Activated CD4-positive, CD25-positive, alpha-beta regulatory T cell treated with anti-CD3 and anti-CD28 coated beads, Interleukin-2, amount 50 U/mL, for 16 hours (primary cell): ENCODE data around the gene TP73.

Source experiments
- DNase-seq: peaks from one replicate; pipeline ENCODE4 v3.0.0-alpha.2; 2020; ENCODE audit warnings: low read depth, low spot score

Gene TP73

DNA sequence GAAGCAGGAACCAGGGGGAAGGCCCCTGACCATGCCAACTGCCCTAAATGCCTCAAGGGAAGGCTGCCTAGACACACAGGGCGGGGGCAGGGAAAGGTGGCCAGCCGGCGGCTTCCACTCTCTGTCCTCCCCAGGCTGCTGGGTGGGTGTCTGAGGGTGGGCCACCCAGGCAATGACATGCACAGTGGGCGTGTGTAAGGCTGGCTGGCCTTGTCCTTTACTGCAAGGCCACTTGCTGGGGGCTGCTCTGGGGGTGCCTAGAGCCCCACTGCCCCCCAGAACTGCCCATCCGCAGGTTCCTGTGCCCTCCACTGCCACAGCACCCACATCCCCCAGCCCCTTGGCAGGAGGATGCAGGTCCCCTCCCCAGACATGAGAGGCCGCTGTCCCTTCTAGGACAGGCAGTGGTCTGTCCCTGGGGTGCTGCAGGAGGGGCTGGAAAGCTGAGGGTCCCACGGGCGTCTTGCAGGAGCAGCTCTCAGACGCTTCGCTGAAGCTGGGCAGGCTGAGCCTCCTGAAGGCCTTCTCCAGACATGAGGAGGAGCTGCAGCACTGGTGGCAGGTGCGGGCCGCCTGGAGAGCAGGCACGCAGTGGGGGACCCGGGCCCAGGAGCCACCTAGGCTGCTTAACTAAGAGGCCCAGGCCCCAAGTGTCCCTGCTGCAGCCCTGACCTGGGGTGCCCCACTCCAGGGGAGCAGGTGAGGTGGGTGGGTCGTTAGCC lies 110.0 kb downstream of the TP73 start:
- no peak for DNase-seq

DNA sequence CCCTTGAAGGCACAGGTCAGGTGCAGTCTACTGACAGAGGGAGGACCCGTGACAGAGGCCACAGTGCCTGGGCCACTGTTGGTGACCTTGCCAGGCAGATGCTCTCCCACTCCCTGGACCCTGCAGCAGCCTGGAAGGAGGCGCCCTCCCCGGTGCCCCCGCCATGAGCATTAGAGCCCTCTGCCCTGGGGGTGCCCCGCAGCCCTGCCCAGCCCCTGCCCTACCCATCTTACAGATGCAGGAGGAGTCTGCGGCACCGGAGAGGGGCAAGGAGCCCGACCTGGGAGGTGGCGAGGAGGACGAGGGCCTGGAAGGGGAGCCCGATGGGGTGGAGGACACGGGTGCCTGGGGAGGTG lies 110.5 kb downstream of the TP73 start:
- DNase-seq, result no peak

DNA sequence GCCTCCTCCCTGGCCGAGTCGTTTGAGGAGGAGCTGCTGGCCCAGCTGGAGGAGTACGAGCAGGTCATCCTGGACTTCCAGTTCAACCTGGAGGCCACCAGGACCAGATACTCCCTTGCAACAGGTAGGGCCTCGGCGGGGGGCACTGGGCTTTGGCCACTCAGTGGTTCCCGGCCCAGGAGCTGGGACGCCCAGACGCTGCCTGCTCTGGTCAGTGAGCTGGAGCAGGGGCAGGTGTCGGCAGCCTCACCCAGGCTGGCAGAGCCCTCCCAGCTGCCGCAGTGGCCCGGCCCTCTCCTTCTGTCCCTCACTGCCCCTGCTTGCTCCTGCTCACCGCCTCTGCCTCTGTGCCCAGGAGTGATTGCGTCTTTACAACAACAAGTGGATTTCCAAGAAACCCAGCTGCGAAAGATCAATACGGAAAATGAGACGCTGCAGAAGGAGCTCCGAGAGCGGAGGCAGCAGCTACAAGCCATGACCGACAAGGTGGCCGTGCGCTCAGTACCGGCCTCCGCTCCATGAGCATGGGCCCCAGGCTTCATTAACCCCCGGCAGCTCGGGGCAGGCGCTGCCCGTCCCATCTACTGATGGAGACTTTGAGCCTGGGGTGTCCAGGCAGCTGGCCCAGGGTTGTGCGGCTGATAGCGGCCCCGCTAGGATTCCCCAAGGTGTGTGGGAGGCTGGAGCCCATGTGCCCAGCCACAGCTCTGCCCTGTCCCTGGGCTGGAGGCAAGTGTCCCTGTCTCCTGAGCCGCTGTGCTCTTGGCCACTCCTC lies 111.2 kb downstream of the TP73 start:
- DNase-seq, result no peak

DNA sequence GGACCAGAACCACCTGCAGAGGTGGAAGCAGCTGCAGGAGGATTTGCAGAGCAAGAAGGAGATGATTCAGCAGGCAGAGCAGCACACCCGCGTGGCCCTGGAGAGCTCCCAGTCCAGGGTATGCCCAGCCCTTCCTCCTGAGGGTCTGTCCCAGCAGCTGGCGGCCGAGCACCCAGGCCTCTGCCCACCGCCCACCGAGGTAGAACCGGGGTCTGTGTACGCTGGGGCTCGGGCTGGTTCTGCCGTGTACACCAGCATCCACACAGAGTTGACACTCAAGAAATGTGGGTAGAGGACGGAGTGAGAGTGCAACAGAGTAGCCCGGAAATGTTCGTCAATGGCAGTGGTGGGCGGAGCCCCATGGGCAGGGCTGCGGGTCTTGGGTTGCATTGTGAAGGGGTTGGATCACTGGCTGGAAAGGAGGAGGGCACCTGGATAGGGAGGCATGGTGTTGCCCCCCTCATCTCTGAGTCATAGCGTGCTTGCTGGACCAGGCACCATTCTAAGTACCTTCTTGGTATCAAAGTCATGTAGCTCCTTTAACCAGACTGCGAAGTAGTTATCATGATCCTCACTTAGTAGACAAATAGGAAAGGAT lies 115.1 kb downstream of the TP73 start:
- DNase-seq, result no peak

DNA sequence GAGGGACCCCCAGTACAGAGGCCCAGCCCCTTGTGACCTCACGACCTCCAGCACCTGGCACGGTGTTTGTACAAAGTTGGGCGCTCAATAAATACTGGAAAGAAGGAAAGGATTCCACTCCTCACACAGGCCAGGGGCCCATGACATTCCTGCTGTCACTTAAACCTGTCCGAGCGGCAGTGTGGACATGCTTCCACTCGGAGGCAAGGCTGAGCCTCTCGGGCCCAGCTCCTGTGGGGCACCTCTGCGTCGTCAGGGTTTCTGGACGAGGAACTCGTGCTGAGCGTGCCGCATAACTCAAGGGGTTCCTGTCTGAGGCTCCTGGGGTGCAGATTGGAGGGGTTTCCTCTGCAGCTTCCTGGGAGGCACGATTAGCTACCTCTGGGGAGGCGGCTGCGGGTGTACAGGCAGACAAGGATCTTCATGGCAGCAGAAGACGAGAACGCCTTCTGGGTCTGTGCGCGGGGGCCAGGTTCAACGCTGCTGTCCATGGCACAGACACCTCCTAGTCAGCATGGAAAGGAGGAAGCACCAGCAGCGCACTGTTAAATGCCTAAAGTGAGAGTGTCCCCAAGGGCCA lies 116.6 kb downstream of the TP73 start:
- DNase-seq, result no peak

DNA sequence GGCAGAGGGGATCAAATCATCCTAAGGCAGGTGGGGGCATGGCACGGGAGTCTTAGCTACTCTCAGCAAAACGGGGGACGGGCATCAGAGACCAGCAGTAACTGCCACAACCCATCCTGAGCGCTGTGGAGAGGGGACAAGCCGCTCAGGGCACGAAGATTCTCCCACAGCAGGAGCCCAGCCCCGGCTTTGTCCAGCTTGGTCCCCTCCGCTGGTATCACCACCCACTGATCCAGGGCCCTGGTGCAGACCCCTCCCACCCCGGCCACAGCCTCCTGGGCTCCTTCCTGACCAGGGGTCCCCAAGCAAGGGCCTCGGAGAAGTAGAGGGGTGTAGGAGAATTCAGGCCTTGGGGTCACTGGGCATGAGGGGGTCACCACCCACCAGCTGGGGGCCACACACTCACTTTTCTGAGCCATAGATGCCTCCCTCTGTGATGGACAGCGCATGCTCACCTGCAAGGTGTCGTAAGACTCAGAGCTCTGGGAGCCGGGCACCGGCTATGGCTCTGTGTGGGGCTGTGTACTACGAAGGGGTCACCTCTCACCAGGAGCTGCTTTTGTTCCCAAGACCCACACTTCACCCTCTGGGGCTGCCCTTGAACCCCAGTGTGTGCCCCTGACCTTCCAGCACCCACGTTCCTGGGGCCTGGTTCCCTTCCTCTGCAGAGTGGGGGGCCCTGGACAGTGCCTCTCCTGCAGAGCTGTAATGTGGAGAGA lies 117.9 kb downstream of the TP73 start:
- no peak for DNase-seq

DNA sequence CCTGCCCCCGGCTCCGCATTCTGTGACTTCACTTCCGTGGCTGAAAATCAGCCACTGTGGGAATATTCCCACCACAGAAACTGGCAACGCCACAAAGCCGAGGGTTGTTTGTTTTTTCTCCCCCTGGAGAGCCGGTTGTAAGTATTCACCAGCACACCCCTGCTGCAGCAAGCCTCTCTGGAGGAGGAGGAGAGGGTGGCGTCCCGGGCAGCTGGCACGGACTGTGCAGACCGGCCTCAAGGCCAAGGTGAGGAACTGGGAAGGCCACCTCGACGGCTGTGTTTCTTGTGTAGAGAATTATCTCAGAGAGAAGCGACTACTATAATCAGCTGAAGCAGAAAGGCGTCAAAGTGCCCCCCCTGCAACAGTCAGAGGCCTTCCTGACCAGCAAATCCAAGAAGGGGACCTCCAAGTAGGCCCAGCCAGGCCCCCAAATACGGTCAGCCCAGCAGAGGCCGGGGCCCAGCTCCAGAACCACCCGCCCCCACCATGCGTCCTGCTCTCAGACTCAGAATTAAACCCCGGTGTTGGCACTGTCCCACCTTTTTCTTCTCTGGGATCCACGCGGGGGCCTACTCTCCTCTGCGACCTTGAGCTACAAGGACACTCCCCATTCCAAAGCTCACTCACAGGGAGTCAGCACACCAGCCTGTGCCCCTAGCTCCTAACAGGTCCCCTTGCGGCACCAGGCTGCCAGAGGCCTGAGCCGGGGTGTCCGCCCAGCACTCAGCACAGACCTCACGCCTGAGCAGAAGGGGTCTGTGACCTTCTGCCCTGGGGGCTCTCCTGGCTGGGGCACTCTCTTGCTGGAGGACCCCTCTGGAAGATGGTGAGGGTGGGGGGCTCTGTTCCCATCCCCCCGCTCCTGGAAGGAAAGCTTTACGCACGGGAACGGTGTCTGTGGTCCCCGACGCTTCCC lies 119.1 kb downstream of the TP73 start:
- no peak for DNase-seq

DNA sequence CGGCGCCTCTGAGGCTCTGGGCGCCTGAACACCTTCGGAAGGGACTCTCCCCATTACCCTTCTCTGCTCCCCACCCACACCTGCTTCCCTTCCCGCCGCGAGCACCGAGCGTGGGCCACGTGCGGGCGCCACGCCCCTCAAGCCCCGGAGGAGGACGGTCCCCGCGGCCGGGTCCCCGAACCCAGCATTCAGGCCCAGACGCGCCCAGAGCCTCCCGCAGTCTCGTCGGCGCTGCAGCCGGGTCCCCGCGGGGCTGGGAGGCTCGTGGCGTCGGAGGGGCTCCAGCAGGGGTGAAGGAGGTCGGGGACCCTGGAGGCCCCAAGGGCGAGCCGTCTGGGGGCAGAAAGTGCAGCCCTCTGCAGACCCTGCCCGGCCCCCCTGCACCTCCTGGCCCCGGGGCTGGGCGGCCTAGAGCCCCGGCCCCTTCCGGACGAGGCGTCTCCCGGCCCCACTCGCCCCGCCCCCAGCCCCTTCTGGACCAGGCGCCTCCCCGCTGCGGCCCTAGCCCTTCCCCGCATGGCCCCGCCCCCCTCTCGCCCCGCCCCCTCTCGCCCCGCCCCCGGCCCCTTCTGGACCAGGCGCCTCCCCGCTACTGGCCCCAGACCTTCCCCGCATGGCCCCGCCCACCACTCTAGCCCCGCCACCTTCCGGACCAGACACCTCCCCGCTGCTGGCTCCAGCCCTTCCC lies 119.9 kb downstream of the TP73 start:
- peak; percentile 70 for DNase-seq

DNA sequence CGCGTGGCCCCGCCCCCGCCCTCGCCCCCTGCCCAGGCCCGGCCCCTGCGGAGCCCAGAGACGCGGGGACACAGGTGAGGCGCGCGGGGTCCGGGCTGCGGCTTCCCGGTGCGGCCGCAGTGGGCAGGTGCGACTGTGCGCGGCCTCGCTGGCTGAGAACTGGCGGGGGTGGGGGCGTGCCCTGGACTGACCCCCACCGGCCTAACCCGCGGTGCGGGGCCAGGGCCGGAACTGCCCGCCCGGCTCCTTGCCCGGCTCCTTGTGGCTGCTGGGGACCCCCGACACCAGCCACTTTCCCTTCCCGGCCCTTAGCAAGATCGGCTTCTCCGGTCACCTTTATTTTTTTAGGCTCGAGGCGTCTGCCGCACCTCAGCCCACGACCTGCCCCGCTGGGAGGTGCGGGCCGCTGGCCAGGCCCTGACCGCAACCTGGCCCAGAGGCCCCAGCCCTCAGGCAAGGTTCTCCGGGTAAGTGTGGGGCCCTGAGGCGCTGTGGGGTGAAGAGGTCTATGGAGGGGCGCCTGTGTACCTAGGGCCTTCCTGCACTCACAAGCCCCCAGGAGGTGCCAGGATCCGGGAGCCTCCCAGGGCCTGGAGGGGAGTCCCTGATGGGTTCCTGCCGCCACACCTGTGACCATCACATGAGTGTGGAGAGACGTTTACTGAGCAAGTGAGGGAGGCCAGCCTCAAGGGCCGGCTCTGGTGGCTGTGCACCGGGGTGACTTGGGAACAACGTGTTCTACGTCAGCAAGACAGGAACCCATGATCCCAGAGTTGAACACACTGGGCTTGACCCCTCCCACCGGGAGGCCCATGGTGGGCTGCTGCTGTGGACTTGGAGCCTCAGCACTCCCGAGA lies 120.6 kb downstream of the TP73 start, which contains the start of gene SMIM1:
Gene SMIM1 (plus strand): TSS at position 35 of the 857 bp plus-strand sequence. CDS start 2,625 bp downstream, outside the sequence.
- no peak for DNase-seq

DNA sequence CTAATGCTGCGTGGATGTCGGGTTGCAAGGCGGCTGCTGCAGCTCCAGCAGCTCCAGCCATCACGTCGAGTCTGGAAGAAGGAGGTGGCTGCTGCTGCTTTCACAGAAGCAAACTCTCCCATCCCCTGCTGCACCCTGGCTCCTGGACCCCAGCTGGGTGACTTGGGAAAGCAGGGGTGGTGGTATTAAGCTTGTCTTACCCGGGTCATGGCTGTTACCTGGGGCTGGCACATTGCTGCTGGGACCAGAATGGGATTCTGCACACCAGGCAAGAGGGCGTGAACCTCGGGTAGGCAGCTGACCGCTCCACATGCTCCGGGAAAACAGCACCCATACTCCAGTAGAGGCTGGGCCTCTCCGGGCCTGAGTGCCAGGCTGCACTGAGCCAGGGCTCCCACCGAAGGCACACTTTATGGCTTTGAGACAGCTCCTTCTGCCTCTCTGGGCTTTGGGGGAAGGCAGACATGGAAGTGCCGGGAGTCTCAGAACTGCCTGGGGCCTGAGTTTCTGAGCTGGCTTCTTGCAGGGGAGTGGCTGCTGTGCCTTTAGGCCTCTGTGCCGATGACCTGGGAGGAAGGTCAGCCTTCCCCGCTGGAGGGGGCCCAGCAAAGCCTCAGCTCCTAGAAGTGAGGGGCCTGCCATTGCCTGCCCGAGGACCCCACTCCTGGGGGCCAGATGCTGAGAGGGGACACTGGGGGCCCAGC lies 121.4 kb downstream of the TP73 start:
- no peak for DNase-seq

DNA sequence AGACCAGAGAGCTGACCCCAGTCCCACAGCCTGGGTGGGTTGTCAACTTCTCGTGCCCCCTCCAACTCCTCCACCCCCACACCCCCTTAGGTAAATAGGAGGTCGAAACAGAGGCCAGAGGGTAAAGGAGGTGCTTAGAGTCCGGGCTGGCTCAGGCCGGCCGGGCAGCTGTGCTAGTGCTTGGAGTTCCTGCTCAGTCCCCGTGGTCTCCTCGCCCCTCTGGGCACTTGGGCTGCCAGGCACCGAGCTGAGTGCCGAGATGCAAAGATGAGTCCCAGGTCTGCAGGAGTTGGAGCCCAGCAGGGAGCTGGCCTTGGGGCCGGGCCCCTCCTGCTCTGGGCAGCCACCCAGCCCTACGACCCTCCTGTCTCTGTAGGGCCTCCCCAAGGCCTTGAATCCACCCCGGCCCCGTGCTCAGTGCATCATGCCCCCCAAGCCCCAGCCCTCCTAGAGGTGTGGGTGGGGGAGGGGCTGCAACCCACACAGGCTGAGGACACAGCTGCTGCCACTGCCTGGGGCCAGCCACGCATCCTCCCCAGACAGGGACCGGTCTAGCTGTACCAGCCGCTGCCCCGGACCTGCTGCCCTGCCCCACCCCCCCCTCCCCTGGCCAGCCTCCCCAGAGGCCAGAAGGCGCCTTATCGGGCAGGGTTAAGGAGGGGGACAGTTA lies 122.1 kb downstream of the TP73 start:
- no peak for DNase-seq

DNA sequence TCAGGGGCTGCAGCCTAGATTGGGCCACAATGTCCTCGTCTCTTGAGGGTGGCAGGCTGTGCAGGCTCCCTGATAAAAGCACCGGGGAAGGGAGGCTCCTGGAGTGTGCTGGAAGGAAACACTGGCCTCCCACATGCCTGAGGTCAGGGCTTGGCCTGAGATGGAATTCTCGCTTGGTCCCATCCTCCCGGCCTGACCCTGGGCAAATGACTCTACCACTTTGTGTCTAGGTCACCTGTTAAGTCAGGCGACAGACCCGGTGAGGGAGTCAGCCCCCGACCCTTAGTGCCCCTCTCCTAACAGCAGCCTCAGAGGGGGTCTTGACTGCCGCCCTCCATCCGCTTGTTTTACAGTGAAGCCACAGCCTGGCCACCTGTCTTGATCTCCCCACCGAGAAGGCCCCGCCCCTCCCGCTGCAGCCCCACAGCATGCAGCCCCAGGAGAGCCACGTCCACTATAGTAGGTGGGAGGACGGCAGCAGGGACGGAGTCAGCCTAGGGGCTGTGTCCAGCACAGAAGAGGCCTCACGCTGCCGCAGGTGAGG lies 122.7 kb downstream of the TP73 start:
- DNase-seq, result no peak

DNA sequence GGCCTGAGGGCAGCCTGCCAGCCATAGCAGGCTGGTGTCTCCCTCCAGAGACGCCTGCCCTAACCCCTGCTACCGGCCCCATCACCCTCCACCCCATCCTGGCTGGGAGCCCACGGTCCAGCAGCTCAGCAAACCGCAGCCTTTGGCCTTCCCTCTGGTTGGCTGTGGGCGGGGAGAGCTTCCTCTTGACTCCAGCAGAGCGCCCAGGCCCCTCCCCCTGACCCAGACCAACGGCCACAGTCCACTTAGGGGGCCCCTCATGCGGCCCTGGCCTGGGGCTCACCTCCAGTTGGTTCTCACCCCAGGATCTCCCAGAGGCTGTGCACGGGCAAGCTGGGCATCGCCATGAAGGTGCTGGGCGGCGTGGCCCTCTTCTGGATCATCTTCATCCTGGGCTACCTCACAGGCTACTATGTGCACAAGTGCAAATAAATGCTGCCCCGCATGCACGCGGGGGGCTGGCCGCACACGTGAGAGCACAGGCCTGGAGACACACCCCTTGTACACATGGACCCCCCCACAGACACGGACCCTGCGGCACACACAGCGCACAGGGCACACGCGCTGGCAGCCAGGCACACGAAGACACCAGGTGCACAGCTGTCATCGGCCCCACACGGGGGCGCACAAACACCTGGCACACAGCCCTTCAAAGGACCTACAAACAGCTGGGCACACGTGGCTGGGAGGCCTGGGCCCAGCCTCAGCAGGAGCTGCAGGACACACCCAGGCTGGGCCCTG lies 123.3 kb downstream of the TP73 start:
- no peak for DNase-seq

DNA sequence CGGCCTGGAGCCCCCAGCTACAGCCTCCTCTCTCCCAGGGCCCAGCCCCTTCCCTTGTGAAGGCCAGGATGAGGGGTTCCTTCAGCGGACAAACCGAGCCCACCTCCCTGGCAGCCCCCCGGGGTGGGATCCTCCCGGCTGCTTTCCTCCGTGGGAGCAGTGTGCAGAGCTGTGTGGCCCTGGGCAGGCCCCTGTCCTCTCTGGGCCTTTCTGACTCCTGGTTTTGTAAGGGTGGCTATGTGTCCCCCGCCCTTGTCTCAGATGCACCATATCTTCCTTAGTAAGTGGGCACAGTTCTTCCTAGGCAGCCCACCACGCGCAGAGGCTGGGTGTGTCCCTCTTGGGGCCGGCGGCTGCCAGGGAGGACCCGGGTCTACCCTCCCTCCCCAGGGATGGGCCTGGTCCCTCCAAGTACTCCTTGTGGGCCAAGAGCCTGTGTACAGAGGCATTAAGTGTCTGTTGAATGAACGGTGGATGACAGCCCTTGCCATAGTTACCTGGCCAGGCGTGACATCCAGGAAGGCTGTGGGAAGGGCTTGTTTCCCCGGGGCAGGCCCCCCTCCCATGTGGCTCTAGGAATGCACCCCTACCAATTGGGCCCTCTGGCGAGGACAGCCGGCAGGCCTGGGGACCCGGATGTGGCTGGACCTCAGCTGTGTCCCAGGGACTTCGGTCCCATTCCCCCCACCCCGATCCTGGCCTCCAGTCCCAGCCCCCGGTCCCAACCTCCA lies 124.1 kb downstream of the TP73 start:
- DNase-seq, result no peak

DNA sequence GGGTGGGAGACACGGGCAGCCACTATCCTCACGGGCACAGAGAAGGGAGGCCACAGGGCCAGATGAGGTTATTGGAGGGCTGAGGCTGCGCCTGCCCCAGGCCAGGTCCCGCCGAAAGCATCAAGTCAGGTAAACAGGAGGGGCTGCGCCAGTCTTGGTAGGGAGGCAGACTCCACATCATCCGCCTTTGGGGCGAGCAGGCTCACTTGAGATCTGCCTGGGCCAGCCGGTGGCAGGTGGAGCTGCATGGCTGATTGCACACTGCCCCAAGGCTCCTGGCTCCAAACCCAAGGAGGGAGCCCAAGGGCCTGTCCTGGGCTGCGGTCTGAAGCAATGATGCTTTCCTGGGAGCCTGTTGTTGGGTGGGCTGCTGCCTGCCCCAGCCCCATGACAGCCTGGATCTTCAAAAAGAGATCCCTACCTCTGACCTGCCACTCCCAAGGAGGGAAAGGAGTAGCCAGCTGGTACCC lies 124.8 kb downstream of the TP73 start:
- DNase-seq, result no peak
